Endothelial cell of umbilical vein (primary cell): ENCODE results near the gene ZBTB39. TPM values are rescaled to one million over a fixed set of nuclear protein-coding genes. Genes with fewer than 3 reads are reported as not detected.

Experiments used
- BruUV-seq: library from RNA; stranded (reverse); fragments of 400-500 nt; replicated peaks from 2 replicates; lab custom pipeline; 2021; lab: Mats Ljungman, UMichigan
- CTCF ChIA-PET: fragments of 300-600, 350-600 bp; sonication (Branson Sonifier 250); formaldehyde crosslinking; loops from one replicate; lab custom pipeline; 2021; ENCODE audit warnings: antibody characterized with exemption, inconsistent platforms; lab: Charles Lee
- POLR2A ChIA-PET: fragments of 300-600, 350-600 bp; sonication (Branson Sonifier 250); formaldehyde crosslinking; loops from one replicate; lab custom pipeline; 2021; ENCODE audit warnings: antibody characterized with exemption, inconsistent platforms; lab: Charles Lee
- DNase-seq: peaks from one replicate; pipeline ENCODE4 v3.0.0-alpha.2; 2011; ENCODE audit warnings: low read depth, low spot score
- FAIRE-seq: peaks from 2 replicates; lab custom pipeline; 2011; peaks lifted over from hg19 to GRCh38; lab: Jason Lieb, UNC
- H2AFZ ChIP-seq: 2 replicates; pipeline ENCODE4 v1.6.0; 2012; ENCODE audit warnings: low read depth, low read length, control low read depth, inconsistent platforms
- H3K27ac ChIP-seq: 2 replicates; pipeline ENCODE4 v1.5.1; 2011; ENCODE audit warnings: low read depth, mild to moderate bottlenecking, control low read depth, low read length, moderate library complexity; ENCODE audit not compliant: insufficient read depth
- H3K27me3 ChIP-seq, 2 experiments: 2 replicates each; pipeline versions ENCODE4 v1.6.0 to v1.6.1; 2011; ENCODE audit warnings: low read length in 2 of 2, mixed read lengths in 1 of 2; ENCODE audit not compliant: control insufficient read depth in 2 of 2, insufficient read depth in 2 of 2
- H3K36me3 ChIP-seq, 2 experiments: 2 replicates in 1 of 2; 3 replicates in 1 of 2; pipeline ENCODE4 v1.5.1; 2011; ENCODE audit warnings: low read length in 2 of 2, mild to moderate bottlenecking in 1 of 2, moderate library complexity in 1 of 2; ENCODE audit not compliant: control insufficient read depth in 2 of 2, insufficient read depth in 2 of 2; ENCODE audit errors: extremely low read depth in 1 of 2
- H3K4me1 ChIP-seq: 3 replicates; pipeline ENCODE4 v1.5.1; 2011; ENCODE audit warnings: mild to moderate bottlenecking, low read length; ENCODE audit not compliant: control insufficient read depth, insufficient read depth; ENCODE audit errors: extremely low read depth
- H3K4me2 ChIP-seq: 2 replicates; pipeline ENCODE4 v1.6.1; 2011; ENCODE audit warnings: low read length, control low read depth, mixed read lengths; ENCODE audit not compliant: insufficient read depth
- H3K4me3 ChIP-seq, 3 experiments: fragments of 200-600 bp in 1 of 3; sonication (generic), shearing (Covaris generic) in 1 of 3; replicated peaks in 1 of 3; 2 replicates each; pipeline ENCODE4 v1.5.1; 2011 to 2016; ENCODE audit warnings: control low read depth in 3 of 3, low read length in 3 of 3, mild to moderate bottlenecking in 2 of 3, inconsistent platforms in 1 of 3, low read depth in 1 of 3, moderate library complexity in 1 of 3; ENCODE audit not compliant: insufficient read depth in 1 of 3
- H3K79me2 ChIP-seq: 2 replicates; pipeline ENCODE4 v1.6.0; 2012; ENCODE audit warnings: low read length, inconsistent platforms; ENCODE audit not compliant: control insufficient read depth, insufficient read depth
- H3K9ac ChIP-seq: replicated peaks from 2 replicates; pipeline ENCODE3; 2011; ENCODE audit warnings: low read length, control low read depth; ENCODE audit not compliant: insufficient read depth; ENCODE audit errors: extremely low read depth
- H3K9me1 ChIP-seq: replicated peaks from 3 replicates; pipeline ENCODE4 v1.6.0; 2011; ENCODE audit warnings: mild to moderate bottlenecking, low read length; ENCODE audit not compliant: control insufficient read depth, insufficient read depth; ENCODE audit errors: extremely low read depth
- H3K9me3 ChIP-seq: replicated peaks from 2 replicates; pipeline ENCODE4 v1.5.1; 2012; ENCODE audit warnings: low read length, inconsistent platforms; ENCODE audit not compliant: control insufficient read depth, insufficient read depth
- H4K20me1 ChIP-seq: replicated peaks from 2 replicates; pipeline ENCODE3; 2011; ENCODE audit warnings: mild to moderate bottlenecking, low read length; ENCODE audit not compliant: control insufficient read depth, insufficient read depth; ENCODE audit errors: extremely low read depth
- EZH2 ChIP-seq: IDR thresholded peaks from 2 replicates; pipeline ENCODE4 v1.6.1; 2012; ENCODE audit warnings: borderline replicate concordance, low read depth, mild to moderate bottlenecking, moderate library complexity, low read length, inconsistent platforms; ENCODE audit not compliant: severe bottlenecking
- FOS ChIP-seq: IDR thresholded peaks from 2 replicates; pipeline ENCODE4 v1.6.1; 2011; ENCODE audit warnings: mild to moderate bottlenecking, low read length, moderate library complexity, borderline replicate concordance; ENCODE audit not compliant: insufficient read depth
- GATA2 ChIP-seq: IDR thresholded peaks from 2 replicates; pipeline ENCODE4 v1.7.0; 2011; ENCODE audit warnings: low read depth, mild to moderate bottlenecking, moderate library complexity, mixed read lengths, low read length; ENCODE audit not compliant: insufficient read length, insufficient read depth
- JUN ChIP-seq: IDR thresholded peaks from 2 replicates; pipeline ENCODE4 v1.6.1; 2011; ENCODE audit warnings: borderline replicate concordance, low read depth; ENCODE audit not compliant: insufficient read length, insufficient read depth
- MYC ChIP-seq: IDR thresholded peaks from one replicate; pipeline ENCODE4 v1.6.1; 2011; ENCODE audit warnings: mild to moderate bottlenecking, low read depth, low read length
- POLR2A ChIP-seq: IDR thresholded peaks from 2 replicates; pipeline ENCODE4 v1.6.1; 2012; ENCODE audit warnings: low read depth, mild to moderate bottlenecking, control low read depth, low read length
- POLR2AphosphoS5 ChIP-seq: IDR thresholded peaks from 2 replicates; pipeline ENCODE4 v1.6.1; 2012; ENCODE audit warnings: low read depth, mild to moderate bottlenecking, control low read depth, low read length, moderate library complexity; ENCODE audit not compliant: insufficient read depth
- dilution Hi-C: fragments of 300-500 bp; cut with MboI; formaldehyde crosslinking; loops from one replicate; pipeline ENCODE4 v1.15.0; 2019; ENCODE audit warnings: low sequenced_read_pairs; ENCODE audit not compliant: extremely low pct_ligation_motif_present
- intact Hi-C: fragments of 100-400 bp; cut with micrococcal nuclease; formaldehyde crosslinking; loops from one replicate; pipeline ENCODE4 v1.10.0; 2022
- polyA plus RNA-seq, 4 experiments: library from polyadenylated mRNA; depleted of rRNA in 3 of 4; stranded (reverse) in 3 of 4; unstranded in 1 of 4; fragments of >200 nt; gene quantifications; 2 replicates each; pipeline versions ENCODE4 v1.2.1 to v1.2.3, GENCODE V29; 2011 to 2012; ENCODE audit warnings: missing spikeins in 1 of 4
- total RNA-seq: library from RNA; stranded (reverse); gene quantifications from 2 replicates; pipeline ENCODE4 v1.2.3, GENCODE V29; 2021
- TF ChIP-seq, protein P1 (sequence below): IDR thresholded peaks from 2 replicates; pipeline ENCODE4 v1.6.1; 2011; ENCODE audit not compliant: insufficient read depth, insufficient read length
- TF ChIP-seq, protein P2 (sequence below), 2 donors: IDR thresholded peaks; 1 replicate in 1 of 2; 2 replicates in 1 of 2; pipeline ENCODE4 v1.5.1; 2011; ENCODE audit warnings: low read length in 2 of 2, mild to moderate bottlenecking in 2 of 2, moderate library complexity in 2 of 2, control low read depth in 1 of 2, inconsistent platforms in 1 of 2, low read depth in 1 of 2; ENCODE audit not compliant: insufficient read depth in 1 of 2; ENCODE audit errors: extremely low read depth in 1 of 2

Gene ZBTB39
- total and polyA plus RNA-seq, 2 donors (not counting 3 experiments of a cell fraction or from before 2014, with no cell fraction given): 5.9 to 8.5 TPM

DNA sequence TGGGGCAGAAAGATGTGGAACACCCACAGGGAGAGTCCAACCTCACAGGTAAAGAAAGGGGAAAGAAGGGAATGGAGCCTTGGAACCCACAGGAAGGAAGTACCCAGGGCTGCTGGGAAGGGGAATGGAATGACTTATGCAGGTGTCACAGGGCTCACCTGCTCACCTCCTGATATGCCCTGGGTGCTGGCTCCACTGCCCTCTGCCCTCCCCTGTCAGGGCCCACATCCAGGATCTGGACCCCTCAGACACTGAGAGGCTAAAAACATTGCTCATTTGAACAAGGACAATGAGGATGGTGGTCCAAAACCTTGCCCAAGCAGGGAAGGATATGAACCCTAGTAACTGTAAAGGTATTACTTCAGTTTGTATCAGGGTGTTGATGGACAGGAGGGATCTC lies 19.3 kb downstream of the ZBTB39 start:
- Histone ChIP-seq H3K79me2 (no peaks in the 10 kb centered on the region), H3K27ac (no peak overlapping the region), H3K4me3 (no peak overlapping the region), H3K9ac (no peak overlapping the region), H3K27me3 (peaks cover 2 to 3% of the 10 kb centered on the region in 2 experiments), H3K9me1 (no peaks in the 10 kb centered on the region), H3K4me2 (no peak overlapping the region), H3K36me3 (no peaks in the 10 kb centered on the region), H3K9me3 (no peaks in the 10 kb centered on the region), H2AFZ (peak overlapping the region; percentile 15), H3K4me1 (peaks cover 30% of the 10 kb centered on the region), H4K20me1 (no peaks in the 10 kb centered on the region)
- BruUV-seq: no TSS peak
- ChIA-PET CTCF (interaction anchor here (0.7 to 2.7 kb wide), 24 partner anchors 8 to 312 kb away, joined by 3 to 50 read pairs (median 6); partner anchors contain the start of genes HSD17B6 and STAT6), POLR2A (no interaction called here)
- intact Hi-C loops: loop anchor here (1.0 to 5.0 kb wide), 4 partner anchors 14 to 350 kb away; no protein-coding TSS in a partner anchor
- no peak for FAIRE-seq
- dilution Hi-C loops: no loop called here
- DNase-seq: no peak
- TF ChIP-seq MYC (no peak), GATA2 (no peak), POLR2A (no peak), POLR2AphosphoS5 (no peak), JUN (no peak), EZH2 (no peak), FOS (no peak)
- TF ChIP-seq, protein P1, sequence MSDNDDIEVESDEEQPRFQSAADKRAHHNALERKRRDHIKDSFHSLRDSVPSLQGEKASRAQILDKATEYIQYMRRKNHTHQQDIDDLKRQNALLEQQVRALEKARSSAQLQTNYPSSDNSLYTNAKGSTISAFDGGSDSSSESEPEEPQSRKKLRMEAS: no peak
- TF ChIP-seq, protein P2, sequence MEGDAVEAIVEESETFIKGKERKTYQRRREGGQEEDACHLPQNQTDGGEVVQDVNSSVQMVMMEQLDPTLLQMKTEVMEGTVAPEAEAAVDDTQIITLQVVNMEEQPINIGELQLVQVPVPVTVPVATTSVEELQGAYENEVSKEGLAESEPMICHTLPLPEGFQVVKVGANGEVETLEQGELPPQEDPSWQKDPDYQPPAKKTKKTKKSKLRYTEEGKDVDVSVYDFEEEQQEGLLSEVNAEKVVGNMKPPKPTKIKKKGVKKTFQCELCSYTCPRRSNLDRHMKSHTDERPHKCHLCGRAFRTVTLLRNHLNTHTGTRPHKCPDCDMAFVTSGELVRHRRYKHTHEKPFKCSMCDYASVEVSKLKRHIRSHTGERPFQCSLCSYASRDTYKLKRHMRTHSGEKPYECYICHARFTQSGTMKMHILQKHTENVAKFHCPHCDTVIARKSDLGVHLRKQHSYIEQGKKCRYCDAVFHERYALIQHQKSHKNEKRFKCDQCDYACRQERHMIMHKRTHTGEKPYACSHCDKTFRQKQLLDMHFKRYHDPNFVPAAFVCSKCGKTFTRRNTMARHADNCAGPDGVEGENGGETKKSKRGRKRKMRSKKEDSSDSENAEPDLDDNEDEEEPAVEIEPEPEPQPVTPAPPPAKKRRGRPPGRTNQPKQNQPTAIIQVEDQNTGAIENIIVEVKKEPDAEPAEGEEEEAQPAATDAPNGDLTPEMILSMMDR (IDR thresholded peaks at IDR 0.05; ENCODE audit: extremely low read depth in 1 of 2, insufficient read depth in 1 of 2, low read depth in 1 of 2, low read length in 2 of 2): no peak
